GM21723 (cell line): ENCODE measurements around the gene LRRC15.

ENCODE experiments used
- ATAC-seq: cut with Tn5 transposase; IDR thresholded peaks from one replicate; pipeline ENCODE4 v1.9.1; 2021; ENCODE audit warnings: mild to moderate bottlenecking, moderate library complexity; ENCODE audit not compliant: unreplicated experiment

Gene LRRC15

DNA sequence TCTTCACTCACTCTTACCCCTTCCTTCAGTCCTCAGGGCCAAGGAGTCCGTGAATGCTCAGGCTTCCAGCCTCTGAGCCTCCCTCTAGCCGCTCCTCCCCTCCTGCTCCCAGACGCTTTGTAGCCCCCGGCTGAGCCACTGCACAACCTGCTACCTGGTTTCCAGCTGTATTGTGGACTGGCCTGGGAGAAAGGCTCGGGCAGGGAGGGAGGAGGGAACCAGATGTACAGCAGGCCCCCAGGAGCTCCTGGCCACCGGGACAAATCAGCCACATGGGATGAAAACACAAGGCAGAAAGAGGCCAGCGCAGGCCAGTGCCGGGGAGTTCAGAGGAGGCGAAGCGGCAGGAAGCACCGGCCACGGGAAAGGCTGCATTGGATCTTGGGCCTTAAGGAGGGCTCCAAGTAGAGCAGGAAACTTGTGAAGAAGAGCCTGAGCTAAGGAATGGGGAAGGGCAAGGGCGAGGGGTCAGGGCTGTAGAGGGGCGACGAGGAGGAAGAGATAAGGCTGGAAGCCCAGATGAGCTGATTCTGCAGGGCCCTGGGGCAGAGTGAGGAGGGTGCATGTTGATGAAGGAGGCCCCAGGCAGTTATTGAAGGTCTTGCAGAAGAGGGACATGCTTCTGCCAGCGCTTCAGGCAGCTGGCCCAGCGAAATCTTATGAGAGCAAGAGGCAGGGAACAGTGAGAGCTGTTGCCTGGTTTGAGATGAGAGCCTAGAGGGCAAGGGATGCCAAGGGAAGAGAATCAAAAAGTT, 32.8 kb downstream of the LRRC15 start:
- no peak for ATAC-seq

DNA sequence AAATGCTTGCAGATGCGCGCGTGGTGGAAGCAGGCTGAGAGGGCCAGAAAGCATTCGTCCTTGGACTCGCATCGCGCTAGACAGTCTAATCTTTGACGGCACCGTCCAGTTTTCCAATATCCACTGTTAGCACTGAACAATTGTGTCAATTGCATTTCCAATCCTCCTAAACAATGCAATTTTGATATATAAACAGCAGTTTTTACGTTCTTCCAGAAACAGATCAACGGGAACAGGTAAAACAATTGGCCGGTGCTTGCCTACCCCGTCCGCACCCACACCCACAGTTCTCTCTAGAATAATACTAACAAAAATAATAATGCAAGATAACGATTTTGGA, 35.6 kb downstream of the LRRC15 start:
- ATAC-seq = no peak

DNA sequence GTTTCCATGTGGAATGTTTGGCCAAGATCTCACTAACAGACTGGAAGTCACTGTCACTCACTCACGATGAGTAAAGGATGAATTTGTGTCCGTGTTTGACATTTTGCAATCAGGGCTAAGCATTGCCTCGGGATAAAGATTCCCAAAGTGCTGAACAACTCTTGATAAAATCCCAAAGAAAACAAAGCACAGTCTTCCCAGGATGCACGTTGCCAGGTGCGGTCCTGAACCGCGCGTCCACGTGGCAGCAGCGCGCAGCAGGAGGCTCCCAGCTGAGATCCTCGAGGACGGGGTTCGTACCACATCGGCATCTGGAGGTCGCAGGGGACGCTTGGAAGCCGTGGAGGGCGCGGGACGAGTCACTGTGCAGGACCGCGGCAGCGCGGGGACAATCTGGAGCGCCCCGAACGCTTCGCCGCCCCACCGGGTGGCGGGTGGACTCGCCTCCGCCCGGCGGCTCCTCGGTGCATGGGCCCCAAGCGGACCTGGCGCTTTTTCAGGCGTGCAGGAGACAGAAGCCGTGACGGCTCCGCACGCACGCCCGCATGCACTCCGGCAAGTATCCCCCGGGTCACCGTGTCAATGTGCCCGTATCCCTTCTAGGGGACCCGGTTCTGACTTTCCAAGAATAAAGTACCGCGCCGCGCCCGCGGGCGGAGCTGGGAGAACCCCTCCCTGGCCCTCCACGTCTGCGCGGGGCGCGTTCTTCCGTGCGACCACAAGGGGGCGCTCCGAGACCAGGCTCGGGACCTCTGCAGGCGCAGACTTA, 36.1 kb downstream of the LRRC15 start:
- peak; percentile 94 for ATAC-seq

DNA sequence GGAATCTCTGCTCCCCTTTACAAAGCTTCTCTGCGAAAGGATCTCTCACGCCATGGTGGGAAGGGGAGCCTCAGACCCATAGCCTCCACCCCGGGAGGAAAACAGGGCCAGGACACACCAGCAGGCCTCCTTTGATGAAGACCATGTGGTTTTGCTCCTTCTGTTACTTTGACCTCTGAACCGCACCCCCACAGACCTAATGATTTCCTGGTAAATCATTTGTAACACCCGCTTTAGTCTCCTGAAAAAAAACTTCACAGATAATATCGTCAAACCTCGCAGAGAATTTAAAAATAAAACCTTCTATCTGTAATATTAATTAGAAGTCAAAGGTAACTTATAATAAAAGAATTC, 36.7 kb downstream of the LRRC15 start:
- no peak for ATAC-seq

DNA sequence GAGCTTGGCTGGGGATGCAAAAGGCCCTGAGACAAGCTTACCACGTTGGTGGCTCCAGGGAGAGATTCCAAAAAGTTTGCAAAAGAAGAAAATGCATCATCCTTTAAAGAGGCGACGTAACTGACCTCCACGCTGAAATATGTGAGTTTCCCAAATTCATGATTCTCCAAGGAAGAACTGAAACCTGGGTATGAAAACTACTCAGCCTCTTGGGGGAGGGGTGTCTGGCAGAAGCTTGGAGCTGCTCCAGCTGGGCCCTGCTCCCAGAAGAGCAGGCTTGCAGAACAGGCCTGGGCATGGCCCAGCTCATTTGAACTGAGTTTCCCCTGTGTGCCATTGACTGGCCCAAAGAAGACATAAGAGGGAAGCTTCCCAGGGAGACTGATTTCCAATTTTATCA, 39.0 kb downstream of the LRRC15 start:
- ATAC-seq = no peak

DNA sequence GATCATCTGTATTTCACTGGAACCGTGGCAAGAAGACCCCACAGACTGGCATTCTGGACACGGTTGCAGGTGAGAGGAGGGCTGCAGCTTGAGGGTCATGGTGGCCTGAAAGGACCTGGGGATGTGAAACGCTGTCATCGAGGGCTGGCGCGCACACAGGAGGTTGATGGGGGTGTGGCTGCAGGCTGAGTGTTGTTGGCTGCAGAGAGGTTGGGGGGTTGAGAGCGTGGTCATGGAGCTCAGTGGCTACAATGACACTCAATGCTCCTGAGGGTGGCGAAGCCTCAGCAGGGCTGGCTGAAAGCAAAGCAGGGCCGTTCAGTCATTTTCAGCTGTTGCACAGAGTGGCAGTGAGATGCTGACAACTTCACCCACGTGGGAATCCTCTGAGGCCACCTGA, 39.4 kb downstream of the LRRC15 start:
- ATAC-seq = no peak

DNA sequence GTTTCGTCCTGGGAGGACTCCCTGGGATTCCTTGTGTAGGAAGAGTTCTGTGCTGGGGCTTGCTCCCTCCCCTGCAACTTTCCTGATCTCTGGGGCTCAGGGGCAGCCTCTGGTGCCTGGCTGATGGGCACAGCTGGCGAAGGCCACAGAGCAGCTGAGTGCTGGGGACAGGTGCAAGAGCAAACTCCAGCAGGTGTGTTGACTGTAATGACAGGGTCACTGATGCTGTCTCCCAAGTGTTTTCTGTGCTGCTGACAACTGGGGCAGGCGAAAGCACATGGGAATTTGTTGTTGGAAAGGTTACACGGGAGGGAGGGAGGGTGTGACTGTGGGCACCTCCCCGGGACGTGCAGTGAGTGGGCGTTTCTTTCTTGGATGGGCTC, 40.0 kb downstream of the LRRC15 start:
- ATAC-seq = no peak

DNA sequence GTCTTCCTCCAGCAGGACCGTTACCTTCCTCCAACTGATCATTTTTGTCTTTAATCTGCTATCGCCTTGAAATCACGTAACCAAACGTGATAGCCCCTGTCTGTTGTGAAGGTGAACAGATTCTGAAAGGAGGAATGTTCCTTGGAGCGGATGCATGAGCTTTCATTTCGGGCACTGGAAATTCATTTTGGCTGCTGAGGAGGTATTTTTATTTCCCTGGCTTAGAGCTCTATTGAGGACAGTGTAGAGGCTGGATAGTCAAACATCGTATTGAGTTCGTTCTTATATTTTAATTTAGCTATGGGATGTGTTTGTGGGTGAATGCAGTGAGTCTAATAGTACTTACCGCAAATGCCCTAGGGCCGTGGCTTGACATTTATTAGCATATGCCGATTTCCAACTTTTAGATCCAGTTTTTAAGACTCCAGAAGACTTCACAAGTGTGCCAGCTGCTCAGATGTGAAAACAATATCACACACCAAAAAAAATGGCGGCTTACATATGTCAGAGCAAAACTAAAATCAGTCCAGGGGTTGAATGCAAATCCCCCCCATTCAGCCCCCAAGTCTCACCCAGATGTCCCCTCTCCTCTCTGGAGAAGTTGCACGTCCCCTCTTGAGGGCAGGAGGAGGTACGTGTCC, 40.5 kb downstream of the LRRC15 start:
- no peak for ATAC-seq

DNA sequence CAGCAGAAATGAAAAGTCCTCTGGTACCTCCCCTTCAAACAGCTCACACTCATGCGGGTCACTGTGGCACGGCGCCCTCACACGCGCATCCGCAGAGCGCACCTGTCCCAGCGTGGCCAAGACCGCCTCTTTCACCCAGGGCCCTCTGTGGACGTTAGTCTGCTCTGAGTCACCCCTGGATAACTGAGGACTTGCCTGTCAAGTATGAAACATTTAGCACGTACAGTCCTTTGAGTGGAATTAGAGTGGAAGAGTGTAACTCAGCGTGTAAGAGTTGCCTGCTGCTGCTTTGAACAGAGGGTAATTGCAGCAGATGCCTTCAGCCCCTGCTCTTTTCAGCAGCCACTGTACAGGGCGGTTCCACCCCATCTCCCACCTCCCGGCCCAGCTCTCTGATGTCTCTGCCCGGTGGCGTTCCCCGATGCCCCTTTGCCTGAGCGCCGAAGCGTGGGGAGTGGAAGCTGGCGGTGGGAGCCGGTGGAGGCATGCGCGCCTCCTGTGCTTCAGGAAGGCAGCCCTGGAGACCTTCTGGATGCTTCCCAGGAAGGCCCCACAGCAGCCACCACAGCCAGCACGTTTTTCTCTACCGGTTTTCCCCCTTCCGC, 41.4 kb downstream of the LRRC15 start:
- ATAC-seq = no peak

DNA sequence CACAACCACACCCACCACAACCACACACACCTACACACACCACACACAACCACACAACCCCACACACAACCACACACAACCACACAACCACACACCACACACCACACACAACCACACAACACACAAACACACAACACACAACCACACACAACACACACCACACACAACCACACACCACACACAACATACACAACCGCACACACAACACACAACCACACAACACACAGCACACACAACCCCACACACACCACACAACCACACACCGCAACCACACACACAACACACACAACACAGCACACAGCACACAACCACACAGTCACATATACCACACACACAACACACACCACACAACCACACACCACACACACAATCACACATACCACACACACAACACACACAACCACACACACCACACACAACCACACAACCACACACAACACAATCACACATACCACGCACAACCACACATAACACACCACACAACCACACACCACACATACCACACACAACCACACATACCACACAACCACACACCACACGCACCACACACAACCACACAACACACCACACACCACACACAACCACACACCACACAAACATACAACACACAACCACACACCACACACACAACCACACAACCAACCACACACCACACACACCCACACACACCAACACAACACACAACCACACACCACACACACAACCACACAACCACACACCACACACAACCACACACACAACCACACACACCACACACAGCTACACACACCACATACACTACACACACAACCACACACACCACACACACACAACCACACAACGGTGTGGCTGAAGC, 42.1 kb downstream of the LRRC15 start:
- ATAC-seq = no peak

DNA sequence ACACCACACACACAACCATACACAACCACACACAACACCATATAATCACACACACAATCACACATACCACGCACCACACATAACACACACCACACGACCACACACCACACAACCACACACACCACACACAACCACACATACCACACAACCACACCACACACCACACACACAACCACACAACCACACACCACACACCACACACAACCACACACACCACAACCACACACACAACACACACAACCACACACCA, 42.6 kb downstream of the LRRC15 start:
- ATAC-seq = no peak

DNA sequence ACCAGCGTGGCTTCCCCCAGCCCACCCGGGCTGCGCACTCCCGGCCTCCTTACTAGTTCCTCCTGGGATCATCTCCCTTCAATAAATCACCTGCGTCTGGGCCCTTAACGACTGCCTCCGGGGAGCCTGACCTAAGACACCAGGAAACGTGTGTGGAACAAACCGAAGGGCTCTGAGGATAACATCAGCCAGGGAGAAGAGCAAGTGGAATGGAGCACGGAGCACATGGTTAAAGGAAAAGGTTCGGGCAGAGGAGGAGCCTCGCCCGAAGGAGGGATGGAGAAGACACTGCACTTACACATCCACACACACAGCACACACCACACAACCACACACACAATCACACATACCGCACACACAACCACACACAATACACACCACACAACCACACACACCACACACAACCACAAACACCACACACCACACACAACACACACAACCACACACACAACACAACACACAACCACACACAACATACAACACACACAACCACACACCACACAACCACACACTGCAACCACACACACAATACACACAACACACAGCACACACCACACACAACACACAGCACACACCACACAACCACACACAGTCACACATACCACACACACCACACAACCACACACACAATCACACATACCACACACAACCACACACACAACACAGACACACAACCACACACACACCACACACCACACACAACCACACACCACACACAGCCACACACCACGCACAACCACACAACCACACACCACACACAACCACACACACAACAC, 43.2 kb downstream of the LRRC15 start:
- no peak for ATAC-seq

DNA sequence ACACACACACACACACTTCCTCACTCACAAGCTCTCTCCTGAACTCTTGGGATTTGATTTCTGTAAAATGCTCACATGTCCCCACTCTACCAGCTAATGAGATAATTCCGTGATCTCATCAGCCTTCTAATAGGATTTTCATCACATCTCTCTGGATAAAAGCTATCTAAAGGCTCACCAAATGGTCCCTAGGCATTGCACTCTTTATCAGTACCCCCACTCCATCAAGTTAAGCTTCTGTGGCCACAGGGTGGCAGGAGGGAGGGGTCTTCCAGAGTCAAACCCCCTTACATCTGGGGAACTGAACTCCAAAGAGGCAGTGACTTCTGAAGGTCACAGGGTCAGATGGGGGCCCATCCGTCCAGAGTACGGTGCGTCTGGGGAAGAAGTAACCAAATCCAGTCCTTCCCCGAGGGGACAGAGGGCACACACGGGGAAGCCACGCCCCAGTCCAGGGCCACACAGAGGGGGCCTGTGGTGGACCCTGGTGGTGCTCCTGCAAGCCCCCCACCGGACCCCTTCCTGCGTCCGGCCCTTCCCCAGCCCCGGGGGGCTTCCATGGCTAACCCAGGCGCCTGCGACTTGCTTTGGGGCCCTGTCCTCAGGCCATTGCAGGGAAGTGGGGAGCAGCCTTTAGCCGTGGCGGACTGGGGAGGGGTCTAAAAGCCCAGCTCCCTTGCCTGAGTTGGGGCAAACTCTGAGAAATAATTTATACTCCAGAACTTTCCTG, 44.0 kb downstream of the LRRC15 start:
- ATAC-seq = no peak

DNA sequence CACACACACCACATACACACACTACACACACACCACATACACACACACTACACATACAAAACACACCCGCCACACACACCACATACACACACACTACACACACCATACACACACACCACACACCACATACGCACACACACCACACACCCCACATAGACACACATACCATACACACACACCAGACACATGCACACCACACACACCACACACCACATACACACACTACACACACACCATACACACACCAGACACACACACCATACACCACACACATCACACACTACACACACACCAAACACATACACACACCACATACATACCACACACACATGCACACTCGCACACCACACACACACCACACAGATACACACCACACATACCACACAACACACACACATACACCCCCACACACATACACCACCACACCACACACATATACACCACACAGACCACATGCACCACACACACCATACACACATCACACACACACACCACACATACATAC, 44.7 kb downstream of the LRRC15 start:
- ATAC-seq = no peak

DNA sequence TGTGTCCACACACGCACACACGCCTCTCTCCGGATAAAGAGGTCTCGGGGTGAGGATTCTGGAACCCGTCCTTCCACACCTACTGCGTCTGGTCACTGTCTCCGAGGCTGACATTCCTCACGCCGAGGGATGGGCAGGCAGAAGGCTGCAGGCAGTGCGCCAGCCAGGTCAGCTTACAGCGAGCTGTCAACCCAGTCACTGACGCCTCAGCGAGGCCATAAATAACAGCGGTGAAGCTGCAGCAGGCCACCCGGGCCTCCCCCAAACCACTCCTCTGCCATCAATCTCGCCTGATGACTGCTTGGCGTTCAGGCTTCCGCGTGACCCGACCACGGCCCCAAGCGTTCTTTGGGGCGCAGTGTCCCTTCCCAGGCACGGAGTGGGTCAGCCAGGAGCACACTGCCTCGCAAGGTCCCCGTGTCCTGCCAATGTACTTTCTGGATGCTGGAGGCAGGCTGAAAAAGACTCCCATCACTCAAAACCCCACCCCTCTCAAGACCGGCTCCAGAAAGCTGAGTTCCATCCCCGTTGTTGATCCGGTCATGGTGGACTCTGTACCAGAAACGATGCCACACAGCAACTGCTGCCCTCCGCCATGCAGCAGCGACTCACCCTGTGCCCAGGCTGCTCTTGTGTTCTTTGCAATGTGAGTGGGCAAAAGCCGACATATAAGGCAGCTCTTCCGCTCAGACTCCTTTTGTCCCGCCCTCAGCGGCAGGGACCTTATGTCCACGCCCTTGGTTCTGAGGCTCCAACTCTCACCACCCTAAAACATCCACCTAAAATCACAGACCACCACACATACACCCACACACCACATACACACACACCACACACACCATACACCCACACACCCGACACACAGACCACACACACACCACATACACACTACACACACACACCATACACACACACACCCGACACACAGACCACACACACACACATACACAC, 45.5 kb downstream of the LRRC15 start:
- peak; percentile 68 for ATAC-seq

DNA sequence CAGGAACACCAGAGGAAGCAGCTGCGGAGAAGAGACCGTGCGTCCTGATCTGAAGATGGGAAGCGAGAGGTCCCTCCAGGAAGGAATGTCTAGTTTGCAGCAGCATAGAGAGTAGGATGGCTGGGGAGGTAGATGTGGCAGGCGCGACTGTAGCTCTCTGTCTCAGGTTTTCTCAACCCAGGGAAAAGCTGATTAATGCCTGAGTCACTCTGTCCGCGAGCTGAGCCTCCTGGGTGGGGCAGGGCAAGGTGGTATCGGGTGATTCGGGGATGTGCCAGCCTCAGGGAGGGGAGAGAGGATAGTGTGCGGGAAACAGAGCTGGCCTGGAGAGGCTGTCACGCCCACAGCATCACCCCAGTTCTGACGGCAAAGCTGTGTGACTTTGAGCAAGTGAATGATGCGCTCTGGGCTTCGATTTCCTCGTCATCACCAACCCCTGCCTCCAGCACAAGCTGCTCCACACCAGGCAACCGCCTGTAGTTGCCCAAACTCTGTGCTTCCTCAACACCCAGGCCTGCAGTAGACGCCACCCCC, 46.8 kb downstream of the LRRC15 start:
- no peak for ATAC-seq

DNA sequence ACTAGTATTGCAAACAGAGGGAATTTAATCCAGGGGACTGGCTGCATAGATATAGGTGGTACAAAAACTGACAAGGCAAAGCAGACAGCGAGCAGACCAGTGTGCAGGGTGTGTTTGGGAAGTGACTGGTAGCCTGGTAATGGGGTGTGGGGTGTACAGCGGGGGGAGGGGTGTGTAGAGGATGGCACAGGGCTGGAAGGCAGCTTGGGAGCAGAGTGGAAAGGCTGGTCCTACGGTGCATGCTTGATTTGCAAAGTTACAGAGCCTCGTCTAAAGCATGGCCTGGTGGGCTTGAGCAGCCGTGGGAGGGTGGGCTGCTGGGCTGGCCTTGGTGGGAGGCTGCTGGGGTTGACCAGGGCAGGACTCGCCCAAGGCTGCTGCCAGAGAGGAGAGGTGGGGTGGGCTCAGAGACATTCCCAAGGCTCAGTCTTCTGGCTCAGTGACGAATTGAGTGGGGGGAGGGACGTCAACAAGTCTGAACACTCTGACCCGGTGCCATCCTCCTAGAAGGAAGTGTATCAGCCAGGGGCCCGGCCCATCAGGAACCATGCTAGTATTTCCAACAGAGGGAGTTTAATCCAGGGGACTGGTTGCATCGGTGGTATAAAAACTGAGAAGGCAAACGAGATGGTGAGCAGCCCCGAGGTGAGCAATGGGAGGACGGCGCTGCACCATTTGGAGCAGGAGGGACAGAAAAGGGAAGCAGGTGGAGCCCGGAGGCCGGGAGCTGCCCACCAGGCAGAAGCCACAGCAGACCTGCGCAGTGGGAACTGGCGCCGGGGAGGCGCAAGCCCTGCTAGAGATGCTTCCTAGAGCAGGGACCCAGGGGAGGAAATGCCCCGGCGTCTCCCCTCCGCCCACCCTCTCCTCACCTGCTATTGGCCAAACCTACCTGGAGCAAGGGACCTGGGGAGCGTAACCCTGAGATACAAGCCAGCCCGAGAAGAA, 47.6 kb downstream of the LRRC15 start:
- no peak for ATAC-seq
